GM10248 (cell line): ENCODE results near the gene SPG21.

ENCODE experiments used
- CTCF ChIA-PET: fragments of 300-600 bp; sonication (Branson Sonifier 250); formaldehyde crosslinking; extraction: SDS; loops from one replicate; lab custom pipeline; 2021; ENCODE audit warnings: antibody characterized with exemption; lab: Yijun Ruan, JAX
- POLR2A ChIA-PET: fragments of 350-650 bp; sonication (Branson Sonifier 250); formaldehyde crosslinking; extraction: SDS; loops from one replicate; lab custom pipeline; 2020; ENCODE audit warnings: antibody characterized with exemption; lab: Yijun Ruan, JAX
- DNase-seq: peaks from one replicate; pipeline ENCODE4 v3.0.0; 2012; ENCODE audit errors: extremely low spot score
- TF ChIP-seq, protein P1 (sequence below): IDR thresholded peaks from 2 replicates; pipeline ENCODE4 v1.5.1; 2012; ENCODE audit warnings: mild to moderate bottlenecking, low read depth; ENCODE audit errors: extremely low read depth, missing control alignments, control extremely low read depth

The SPG21 gene, protein sequence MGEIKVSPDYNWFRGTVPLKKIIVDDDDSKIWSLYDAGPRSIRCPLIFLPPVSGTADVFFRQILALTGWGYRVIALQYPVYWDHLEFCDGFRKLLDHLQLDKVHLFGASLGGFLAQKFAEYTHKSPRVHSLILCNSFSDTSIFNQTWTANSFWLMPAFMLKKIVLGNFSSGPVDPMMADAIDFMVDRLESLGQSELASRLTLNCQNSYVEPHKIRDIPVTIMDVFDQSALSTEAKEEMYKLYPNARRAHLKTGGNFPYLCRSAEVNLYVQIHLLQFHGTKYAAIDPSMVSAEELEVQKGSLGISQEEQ

DNA sequence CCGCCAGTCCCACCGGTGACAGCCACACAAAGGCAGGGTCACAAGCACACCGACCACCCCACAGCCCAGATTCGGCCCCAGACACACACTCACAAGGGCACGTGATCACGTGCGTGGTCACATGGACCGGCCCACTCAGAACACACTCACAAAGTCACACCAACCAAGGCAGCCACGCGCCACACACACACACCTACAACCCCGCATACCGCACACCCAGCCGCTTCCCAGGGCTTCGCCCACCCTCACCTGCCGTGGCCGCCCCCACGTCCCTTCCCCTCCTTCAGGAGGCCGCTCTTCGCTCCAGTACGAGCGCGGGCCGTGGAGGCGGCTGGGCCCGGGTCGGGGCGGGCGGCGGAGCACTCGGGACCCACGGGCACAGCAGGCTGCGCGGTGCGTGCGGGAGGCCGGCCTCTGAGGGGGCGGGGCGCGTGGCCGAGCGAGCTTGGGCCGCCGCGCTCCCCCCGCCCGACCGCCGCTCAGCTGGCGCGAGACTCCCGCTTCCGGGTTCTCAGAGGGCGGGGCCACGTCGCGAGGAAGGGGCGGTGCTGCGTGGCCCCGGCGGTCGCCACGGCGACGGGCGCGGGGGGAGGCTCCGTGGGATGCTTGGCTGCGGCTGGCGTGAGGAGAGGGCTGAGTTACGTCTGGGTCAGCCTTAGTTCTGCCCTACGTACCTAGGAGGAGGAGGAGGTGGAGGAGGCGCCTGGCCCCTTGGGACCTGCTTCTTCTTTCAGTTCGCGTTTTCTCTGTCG, at the start of gene SPG21:
TSS of gene SPG21 (minus strand) at position 499 of the 752 bp plus-strand sequence. CDS start 6,345 bp downstream, outside the sequence.
- ChIA-PET CTCF (interaction anchor here (1.3 to 1.9 kb wide), 3 partner anchors 13 to 44 kb away, joined by 3 to 4 read pairs (median 3); no protein-coding TSS in a partner anchor), POLR2A (interaction anchor here (0.6 kb wide), 2 partner anchors 196 to 557 kb away, joined by 3 to 5 read pairs; partner anchors contain the start of gene CLPX)
- TF ChIP-seq, protein P1, sequence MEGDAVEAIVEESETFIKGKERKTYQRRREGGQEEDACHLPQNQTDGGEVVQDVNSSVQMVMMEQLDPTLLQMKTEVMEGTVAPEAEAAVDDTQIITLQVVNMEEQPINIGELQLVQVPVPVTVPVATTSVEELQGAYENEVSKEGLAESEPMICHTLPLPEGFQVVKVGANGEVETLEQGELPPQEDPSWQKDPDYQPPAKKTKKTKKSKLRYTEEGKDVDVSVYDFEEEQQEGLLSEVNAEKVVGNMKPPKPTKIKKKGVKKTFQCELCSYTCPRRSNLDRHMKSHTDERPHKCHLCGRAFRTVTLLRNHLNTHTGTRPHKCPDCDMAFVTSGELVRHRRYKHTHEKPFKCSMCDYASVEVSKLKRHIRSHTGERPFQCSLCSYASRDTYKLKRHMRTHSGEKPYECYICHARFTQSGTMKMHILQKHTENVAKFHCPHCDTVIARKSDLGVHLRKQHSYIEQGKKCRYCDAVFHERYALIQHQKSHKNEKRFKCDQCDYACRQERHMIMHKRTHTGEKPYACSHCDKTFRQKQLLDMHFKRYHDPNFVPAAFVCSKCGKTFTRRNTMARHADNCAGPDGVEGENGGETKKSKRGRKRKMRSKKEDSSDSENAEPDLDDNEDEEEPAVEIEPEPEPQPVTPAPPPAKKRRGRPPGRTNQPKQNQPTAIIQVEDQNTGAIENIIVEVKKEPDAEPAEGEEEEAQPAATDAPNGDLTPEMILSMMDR: no peak
- DNase-seq: peak; percentile 97

DNA sequence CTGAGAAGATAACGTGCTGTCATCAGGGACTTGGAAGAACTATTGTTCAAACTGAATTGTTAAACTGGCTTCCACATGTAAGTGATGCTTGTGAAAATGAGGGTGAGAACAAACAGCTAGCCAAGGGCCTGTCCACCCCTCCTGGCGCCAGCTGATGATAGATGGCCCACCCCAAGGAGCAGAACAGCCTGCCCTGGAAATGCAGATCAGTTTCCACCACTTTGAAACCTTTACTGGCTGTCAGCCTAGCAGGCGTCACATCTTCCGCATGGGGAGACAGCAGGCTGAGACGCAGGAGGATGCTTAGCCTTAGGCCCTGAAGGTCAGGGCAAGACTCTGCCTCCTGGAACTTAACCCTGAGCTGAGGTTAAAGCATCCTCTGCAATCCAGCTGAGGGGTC, 49.1 kb upstream of the SPG21 start:
- CTCF ChIA-PET: interaction anchor here (1.0 to 2.5 kb wide), 2 partner anchors 9 to 13 kb away, joined by 3 to 12 read pairs; no protein-coding TSS in a partner anchor

DNA sequence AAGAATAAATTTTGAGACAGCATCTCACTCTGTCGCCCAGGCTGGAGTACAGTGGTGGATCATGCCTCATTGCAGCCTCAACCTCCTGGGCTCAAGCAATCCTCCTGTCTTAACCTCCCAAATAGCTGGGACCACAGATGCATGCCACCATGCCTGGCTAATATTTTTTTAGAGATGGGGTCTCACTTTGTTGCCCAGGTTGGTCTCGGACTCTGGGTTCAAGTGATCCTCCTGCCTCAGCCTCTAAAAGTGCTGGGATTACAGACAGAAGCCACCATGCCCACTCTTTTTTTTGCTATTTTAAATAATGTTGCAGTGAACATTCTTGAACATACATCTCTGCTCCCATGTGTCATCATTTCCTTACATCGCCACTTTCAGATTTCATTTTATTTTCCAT, 48.7 kb upstream of the SPG21 start:
- TF ChIP-seq, protein P1: no peak
- POLR2A ChIA-PET: interaction anchor here (0.6 kb wide), 1 partner anchor 76 kb away, joined by 3 read pairs; no protein-coding TSS in a partner anchor
- CTCF ChIA-PET: interaction anchor here (2.5 kb wide), 1 partner anchor 13 kb away, joined by 12 read pairs; no protein-coding TSS in a partner anchor
- DNase-seq: no peak

More for the DNA sequence above, 49.1 kb upstream of the SPG21 start:
- DNase-seq: no peak
- POLR2A ChIA-PET: interaction anchor here (0.6 kb wide), 1 partner anchor 76 kb away, joined by 3 read pairs; no protein-coding TSS in a partner anchor
- TF ChIP-seq, protein P1: no peak

DNA sequence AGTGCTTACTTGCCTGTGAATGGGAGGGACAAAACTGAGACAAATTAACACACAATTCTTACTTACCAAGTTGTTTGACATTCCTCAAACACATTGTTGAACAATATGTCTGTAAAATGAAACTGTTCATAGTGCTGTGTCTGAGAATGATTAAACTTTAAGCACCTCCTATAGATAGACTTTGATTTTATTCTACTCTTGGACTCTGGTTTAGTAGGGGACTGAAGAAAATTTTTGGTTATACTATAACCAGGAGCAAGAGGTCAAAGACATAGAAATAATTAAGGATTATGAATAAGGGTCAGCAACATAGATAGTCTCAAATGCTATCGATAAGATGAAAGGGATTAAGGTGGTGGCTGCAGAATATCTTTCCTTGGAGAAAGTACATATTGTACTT, 47.6 kb upstream of the SPG21 start:
- ChIA-PET CTCF (no interaction called here), POLR2A (no interaction called here)

DNA sequence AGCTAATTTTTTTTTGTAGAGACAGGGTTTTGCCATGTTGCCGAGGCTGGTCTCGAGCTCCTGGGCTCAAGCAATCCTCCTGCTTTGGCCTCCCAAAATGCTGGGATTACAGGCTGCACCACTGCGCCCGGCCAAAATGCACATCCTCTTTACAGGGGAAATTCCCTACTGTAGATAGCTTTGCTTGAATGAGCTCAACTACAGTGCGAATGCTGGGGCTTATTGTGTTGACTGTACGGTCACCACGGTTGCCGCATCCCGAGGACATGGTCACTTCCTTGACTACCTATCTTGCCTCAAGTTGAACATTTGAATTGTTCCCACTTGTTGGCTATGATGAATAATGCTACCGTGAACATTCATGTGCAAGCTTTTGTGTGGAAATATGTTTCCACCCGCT, 45.0 kb upstream of the SPG21 start:
- ChIA-PET CTCF (interaction anchor here (0.8 to 2.5 kb wide), 12 partner anchors 9 to 237 kb away, joined by 3 to 22 read pairs (median 5); partner anchors contain the start of gene KBTBD13), POLR2A (interaction anchor here (1.0 to 2.6 kb wide), 2 partner anchors 263 to 270 kb away, joined by 5 to 9 read pairs; partner anchors contain the start of gene RNU5B-1)
- TF ChIP-seq, protein P1: no peak
- DNase-seq: no peak

More for the DNA sequence above, 47.6 kb upstream of the SPG21 start:
- DNase-seq: no peak
- TF ChIP-seq, protein P1: no peak
